GM20000 (cell line): ENCODE results near the gene SPOCD1.

Experiments
- DNase-seq: peaks from one replicate; pipeline ENCODE4 v3.0.0; 2012; ENCODE audit warnings: low spot score
- CTCF ChIP-seq: IDR thresholded peaks from 2 replicates; pipeline ENCODE4 v1.5.1; 2012; ENCODE audit warnings: mild to moderate bottlenecking, control low read depth; ENCODE audit errors: extremely low read depth, missing control alignments

SPOCD1 gene

DNA sequence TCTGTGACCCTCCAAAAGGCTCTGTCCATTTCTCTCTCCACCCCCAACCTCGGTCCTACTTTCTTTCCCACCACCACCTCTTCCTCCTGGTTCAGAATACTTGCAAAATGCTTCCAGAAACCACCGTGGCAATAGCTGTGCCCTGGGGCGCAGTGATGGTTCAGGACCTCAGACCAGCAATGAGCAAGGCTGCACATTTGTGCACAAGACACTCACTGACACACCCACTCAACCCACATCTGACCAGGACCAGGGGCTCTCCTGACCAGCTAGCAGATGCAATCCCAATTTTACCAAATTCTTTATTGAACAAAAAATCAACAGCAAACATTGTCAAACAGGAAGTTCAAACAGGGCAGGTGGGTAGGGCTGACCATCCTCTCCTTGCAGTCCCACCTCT, 25.7 kb downstream of the SPOCD1 start:
- TF ChIP-seq CTCF, result no peak
- DNase-seq, result no peak

DNA sequence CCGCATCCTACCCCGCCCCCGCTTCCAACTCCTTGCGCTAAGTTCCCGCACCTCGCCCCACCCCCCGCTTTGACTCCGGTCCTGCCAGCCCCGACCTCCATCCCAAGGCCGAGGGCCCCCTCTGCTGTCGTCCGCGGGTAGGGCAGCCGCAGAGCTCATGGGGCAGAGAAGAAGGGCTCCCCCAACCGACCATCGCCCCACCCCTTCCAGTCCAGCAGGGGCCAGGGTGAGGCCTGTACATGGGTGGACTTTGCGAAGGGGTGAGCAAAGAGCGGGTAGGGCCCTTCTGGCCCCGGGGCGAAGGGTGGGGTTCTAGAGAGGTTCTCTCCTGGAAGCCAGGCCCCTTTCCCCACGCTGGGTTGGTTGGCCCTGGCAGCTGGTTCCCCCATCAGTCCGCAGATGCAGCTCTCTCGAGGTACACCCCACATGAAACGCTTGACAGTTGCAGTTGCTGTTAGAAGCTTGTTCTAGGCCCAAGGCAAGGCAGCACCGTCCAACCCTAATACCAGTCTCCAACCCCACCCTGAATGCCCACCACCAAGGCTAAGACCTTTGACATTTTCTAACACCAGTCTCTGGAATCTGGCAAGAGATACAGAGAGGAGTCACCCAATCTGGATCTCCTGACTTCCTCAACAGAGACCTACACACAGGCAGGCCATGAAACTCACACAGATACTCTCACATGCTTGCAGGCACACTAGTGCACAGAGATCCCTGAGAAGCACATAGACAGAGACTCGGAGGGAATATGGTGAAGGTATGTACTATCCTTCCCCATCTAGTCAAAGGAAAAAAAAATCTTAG, 26.4 kb downstream of the SPOCD1 start:
- DNase-seq, result peak; percentile 93
- TF ChIP-seq CTCF, result peak; percentile 96

GRCh38 chr1:31788825-31789256, 27.0 kb downstream of the SPOCD1 start:
- no peak for TF ChIP-seq CTCF
- DNase-seq, result peak; percentile 54

DNA sequence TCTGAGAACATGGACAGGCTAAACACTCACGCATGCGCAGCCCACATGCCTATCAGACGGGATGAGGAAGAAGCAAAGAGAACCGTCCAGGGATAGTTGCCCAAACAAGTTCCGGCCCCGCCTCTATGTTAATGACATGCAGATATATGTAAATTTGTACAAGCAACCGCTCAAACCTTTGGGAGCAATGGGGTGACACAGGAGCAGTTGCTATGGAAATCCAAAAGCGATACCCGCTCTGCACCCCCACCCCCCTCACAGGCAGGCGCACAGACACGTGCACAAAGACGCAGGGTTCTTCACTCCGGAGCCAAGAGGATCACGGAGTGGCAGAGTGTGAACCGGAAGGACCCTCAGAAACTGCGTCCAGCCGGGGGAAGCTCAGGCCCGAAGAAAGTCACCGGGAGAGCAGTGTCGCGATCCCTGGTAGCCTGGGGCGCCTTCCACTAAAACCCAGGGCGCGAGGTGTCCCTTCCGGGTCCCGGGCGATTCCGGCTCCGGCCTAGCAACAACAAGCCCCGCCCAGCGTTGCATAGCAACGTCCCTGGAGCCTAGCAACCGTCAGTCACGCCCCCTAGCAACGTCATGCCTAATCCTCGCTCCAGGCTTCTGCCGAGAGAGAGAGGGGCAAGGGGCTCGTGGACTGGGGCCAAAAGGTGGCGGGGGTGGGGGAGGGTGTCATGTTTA, 27.5 kb downstream of the SPOCD1 start:
- peak; percentile 96 for DNase-seq

DNA sequence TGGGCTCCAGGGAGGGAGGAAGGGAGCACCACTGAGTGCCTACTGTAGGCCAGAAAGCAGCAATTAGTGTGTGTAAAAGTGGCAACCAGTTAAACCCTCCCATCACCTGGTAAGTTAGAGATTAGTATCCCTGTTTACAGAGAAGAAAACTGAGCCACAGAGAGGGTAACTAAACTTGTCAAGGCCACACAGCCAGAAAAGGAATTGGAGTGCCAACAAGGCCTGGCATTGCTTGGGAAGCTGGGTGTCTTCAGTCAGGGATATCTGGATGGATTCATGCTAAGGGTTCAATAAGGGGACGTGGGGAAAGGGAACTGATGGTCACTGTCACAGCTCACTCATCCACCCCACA, 28.1 kb downstream of the SPOCD1 start:
- no peak for DNase-seq
- TF ChIP-seq CTCF, result no peak

More for the DNA sequence above, 27.5 kb downstream of the SPOCD1 start:
- no peak for TF ChIP-seq CTCF

GRCh38 chr1:31787261-31787660, 28.6 kb downstream of the SPOCD1 start:
- no peak for DNase-seq
- no peak for TF ChIP-seq CTCF

GRCh38 chr1:31786366-31787060, 29.3 kb downstream of the SPOCD1 start:
- TF ChIP-seq CTCF, result no peak
- DNase-seq, result no peak
